ENCODE results near the gene CPLX1.

DNA sequence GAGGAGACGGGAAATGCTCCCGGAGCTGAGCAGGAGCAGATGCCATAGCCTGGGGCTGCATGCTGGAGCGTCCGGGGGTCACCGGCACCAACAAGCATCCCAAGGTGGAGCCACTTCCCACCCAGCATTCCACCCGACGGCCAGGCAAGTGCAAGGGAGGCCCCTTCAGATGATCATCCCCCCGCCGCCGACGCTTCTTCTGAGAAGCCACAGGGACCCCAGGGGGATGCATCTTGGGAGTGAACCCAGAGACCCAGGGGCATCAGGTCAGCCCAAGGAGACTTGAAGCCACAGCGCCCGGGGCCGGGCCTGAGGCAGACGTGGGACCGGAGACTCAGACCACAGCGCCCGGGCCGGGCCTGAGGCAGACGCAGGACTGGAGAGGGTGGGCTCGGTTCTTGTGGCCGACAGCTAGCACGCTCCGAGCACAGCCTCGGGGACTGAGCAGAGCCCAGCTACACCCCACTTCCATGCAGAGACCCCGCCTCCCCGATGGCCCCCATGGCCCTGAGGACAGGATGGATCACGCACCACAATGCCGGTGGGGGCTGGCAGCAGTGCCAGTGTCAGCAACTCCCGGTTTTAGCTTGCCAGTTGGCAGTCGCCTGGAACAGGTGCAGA, 33.0 kb upstream of the CPLX1 start:
- TF ChIP-seq POLR2A (IDR thresholded peaks at IDR 0.05; ENCODE audit: low read depth, low read length) (no peak), POLR2AphosphoS5 (IDR thresholded peaks at IDR 0.05; ENCODE audit: low read depth, low read length) (no peak), PAX5 (IDR thresholded peaks at IDR 0.05; ENCODE audit: insufficient read depth, low read length, severe bottlenecking) (no peak), SPI1 (IDR thresholded peaks at IDR 0.05; ENCODE audit: low read depth, low read length) (no peak), TAF1 (IDR thresholded peaks at IDR 0.05; ENCODE audit: low read depth, low read length) (no peak)

Data from GM12891 (cell line).